ENCODE data around the gene LAIR2.

Gene LAIR2

GRCh38 chr19:54526972-54527371 is 24.3 kb downstream of the LAIR2 start:
- no peak for TF ChIP-seq MAX (IDR thresholded peaks at IDR 0.05; ENCODE audit: low read depth, low read length)
- TF ChIP-seq POLR2A (IDR thresholded peaks at IDR 0.05; ENCODE audit: extremely low read depth, insufficient read length), result no peak
- DNase-seq (ENCODE audit: low read depth), result no peak
- no peak overlapping the region for H3K4me3 ChIP-seq (ENCODE audit: low read depth, low read length)

GRCh38 chr19:54530866-54531265 is 28.2 kb downstream of the LAIR2 start:
- no peak for DNase-seq (ENCODE audit: low read depth)
- no peak for TF ChIP-seq CTCF (IDR thresholded peaks at IDR 0.05; ENCODE audit: low read depth, low read length)
- no peak for TF ChIP-seq POLR2A (IDR thresholded peaks at IDR 0.05; ENCODE audit: extremely low read depth, insufficient read length)
- no peak for TF ChIP-seq MYC (IDR thresholded peaks at IDR 0.05; ENCODE audit: low read depth, low read length)
- TF ChIP-seq MAX (IDR thresholded peaks at IDR 0.05; ENCODE audit: low read depth, low read length), result no peak
- no peak overlapping the region for H3K4me3 ChIP-seq (ENCODE audit: low read depth, low read length)

DNA sequence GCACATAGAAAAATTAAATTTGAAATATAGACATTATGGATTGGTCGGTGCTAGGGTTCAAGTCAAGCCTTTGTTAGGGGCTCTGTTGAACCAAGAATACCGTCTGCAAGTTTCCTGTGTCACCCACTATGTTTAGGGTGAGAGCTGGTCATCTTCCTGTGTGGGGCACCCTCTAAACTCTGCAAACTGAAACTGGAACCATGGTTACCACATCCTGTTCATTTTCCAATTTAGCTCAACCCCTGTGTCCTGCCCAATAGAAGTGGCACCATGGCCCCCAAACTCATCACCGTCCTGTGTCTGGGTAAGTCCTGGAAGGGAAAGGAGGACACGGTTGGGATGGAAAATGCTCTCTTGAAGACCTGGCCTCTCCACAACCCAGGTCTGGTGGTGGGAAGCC is 29.9 kb downstream of the LAIR2 start:
- H3K4me3 ChIP-seq (ENCODE audit: low read depth, low read length), result no peak overlapping the region
- peak; percentile 51 for DNase-seq (ENCODE audit: low read depth)
- TF ChIP-seq CTCF (IDR thresholded peaks at IDR 0.05; ENCODE audit: low read depth, low read length) (no peak), MAX (IDR thresholded peaks at IDR 0.05; ENCODE audit: low read depth, low read length) (no peak), POLR2A (IDR thresholded peaks at IDR 0.05; ENCODE audit: extremely low read depth, insufficient read length) (no peak), MYC (IDR thresholded peaks at IDR 0.05; ENCODE audit: low read depth, low read length) (no peak)

DNA sequence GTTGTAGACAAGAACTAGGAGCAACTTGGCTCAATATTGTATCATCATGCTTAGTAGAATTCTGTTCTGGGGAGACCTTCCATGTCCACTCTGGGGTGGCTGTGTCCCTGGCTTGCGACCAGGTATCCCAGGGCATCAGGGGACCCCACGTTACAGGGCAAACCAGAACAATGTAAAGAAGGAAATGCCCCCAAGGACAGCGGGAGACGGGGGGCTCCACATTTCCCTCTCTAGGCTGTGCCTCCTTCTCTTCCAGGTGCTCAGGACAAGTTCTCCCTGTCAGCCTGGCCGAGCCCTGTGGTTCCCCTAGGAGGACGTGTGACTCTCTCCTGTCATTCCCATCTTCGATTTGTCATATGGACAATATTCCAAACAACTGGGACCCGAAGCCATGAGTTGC is 30.8 kb downstream of the LAIR2 start:
- no peak for TF ChIP-seq POLR2A (IDR thresholded peaks at IDR 0.05; ENCODE audit: extremely low read depth, insufficient read length)
- no peak for TF ChIP-seq MYC (IDR thresholded peaks at IDR 0.05; ENCODE audit: low read depth, low read length)
- TF ChIP-seq MAX (IDR thresholded peaks at IDR 0.05; ENCODE audit: low read depth, low read length), result no peak
- TF ChIP-seq CTCF (IDR thresholded peaks at IDR 0.05; ENCODE audit: low read depth, low read length), result no peak
- no peak overlapping the region for H3K4me3 ChIP-seq (ENCODE audit: low read depth, low read length)
- no peak for DNase-seq (ENCODE audit: low read depth)

- TF ChIP-seq MAX (IDR thresholded peaks at IDR 0.05; ENCODE audit: low read depth, low read length) (no peak), POLR2A (IDR thresholded peaks at IDR 0.05; ENCODE audit: extremely low read depth, insufficient read length) (no peak), MYC (IDR thresholded peaks at IDR 0.05; ENCODE audit: low read depth, low read length) (no peak), CTCF (IDR thresholded peaks at IDR 0.05; ENCODE audit: low read depth, low read length) (no peak)
- DNase-seq (ENCODE audit: low read depth), result no peak
Measured at GRCh38 chr19:54534156-54534555, 31.5 kb downstream of the LAIR2 start.

DNA sequence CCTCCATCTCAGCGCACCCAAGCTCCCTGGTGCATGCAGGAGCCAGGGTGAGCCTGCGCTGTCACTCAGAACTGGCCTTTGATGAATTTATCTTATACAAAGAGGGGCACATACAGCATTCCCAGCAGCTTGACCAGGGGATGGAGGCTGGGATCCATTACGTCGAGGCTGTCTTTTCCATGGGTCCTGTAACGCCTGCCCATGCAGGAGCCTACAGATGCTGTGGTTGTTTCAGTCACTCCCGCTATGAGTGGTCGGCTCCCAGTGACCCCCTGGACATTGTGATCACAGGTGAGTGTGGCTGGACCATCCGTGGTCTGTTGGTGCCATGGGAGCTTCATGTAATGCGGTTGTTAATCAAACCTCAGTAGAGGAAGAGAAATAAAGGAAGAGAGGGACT is 33.0 kb downstream of the LAIR2 start:
- no peak for DNase-seq (ENCODE audit: low read depth)
- no peak for TF ChIP-seq POLR2A (IDR thresholded peaks at IDR 0.05; ENCODE audit: extremely low read depth, insufficient read length)
- no peak overlapping the region for H3K4me3 ChIP-seq (ENCODE audit: low read depth, low read length)

More at GRCh38 chr19:54534156-54534555, 31.5 kb downstream of the LAIR2 start:
- no peak overlapping the region for H3K4me3 ChIP-seq (ENCODE audit: low read depth, low read length)

GRCh38 chr19:54536956-54537355 is 34.3 kb downstream of the LAIR2 start:
- no peak overlapping the region for H3K4me3 ChIP-seq (ENCODE audit: low read depth, low read length)
- no peak for DNase-seq (ENCODE audit: low read depth)
- TF ChIP-seq CTCF (IDR thresholded peaks at IDR 0.05; ENCODE audit: low read depth, low read length) (no peak), POLR2A (IDR thresholded peaks at IDR 0.05; ENCODE audit: extremely low read depth, insufficient read length) (no peak), MYC (IDR thresholded peaks at IDR 0.05; ENCODE audit: low read depth, low read length) (no peak), MAX (IDR thresholded peaks at IDR 0.05; ENCODE audit: low read depth, low read length) (no peak)

Data from NB4 (cell line).